HG03045 (cell line): ENCODE data around the gene CREG2.
"Not testable (repeated sequence)": the region's sequence is repeated elsewhere in the genome, so short reads cannot be mapped to it uniquely, and the experiment has no call there.

Experiments
- ATAC-seq: cut with Tn5 transposase; IDR thresholded peaks from one replicate; pipeline ENCODE4 v1.9.1; 2021; ENCODE audit warnings: mild to moderate bottlenecking, moderate library complexity; ENCODE audit not compliant: unreplicated experiment

The CREG2 gene

GRCh38 chr2:101349893-101350662 lies 37.2 kb downstream of the CREG2 start:
- no peak for ATAC-seq

GRCh38 chr2:101348883-101349282 lies 38.4 kb downstream of the CREG2 start:
- no peak for ATAC-seq

GRCh38 chr2:101346909-101347308 lies 40.4 kb downstream of the CREG2 start:
- no peak for ATAC-seq

- no peak for ATAC-seq
Observed at GRCh38 chr2:101344137-101344536, 43.2 kb downstream of the CREG2 start.

- no peak for ATAC-seq
Observed at GRCh38 chr2:101342625-101343008, 44.7 kb downstream of the CREG2 start.

GRCh38 chr2:101341901-101342624 lies 45.2 kb downstream of the CREG2 start:
- no peak for ATAC-seq

GRCh38 chr2:101341421-101341820 lies 45.9 kb downstream of the CREG2 start:
- no peak for ATAC-seq

- no peak for ATAC-seq
Observed at GRCh38 chr2:101340141-101340551, 47.2 kb downstream of the CREG2 start.

- ATAC-seq: no peak
Observed at GRCh38 chr2:101339266-101339880, 47.9 kb downstream of the CREG2 start.

- ATAC-seq: no peak
Observed at GRCh38 chr2:101337877-101338276, 49.4 kb downstream of the CREG2 start.

- no peak for ATAC-seq
Observed at GRCh38 chr2:101332885-101333766, 54.2 kb downstream of the CREG2 start.

- no peak for ATAC-seq
Observed at GRCh38 chr2:101331202-101331601, 56.1 kb downstream of the CREG2 start.

GRCh38 chr2:101330253-101330933 lies 56.9 kb downstream of the CREG2 start:
- ATAC-seq: no peak

- no peak for ATAC-seq
Observed at GRCh38 chr2:101329026-101329425, 58.3 kb downstream of the CREG2 start.

GRCh38 chr2:101328474-101329007 lies 58.8 kb downstream of the CREG2 start:
- ATAC-seq: no peak

- no peak for ATAC-seq
Observed at GRCh38 chr2:101327863-101328394, 59.4 kb downstream of the CREG2 start.

- ATAC-seq: no peak
Observed at GRCh38 chr2:101325425-101325824, 61.9 kb downstream of the CREG2 start.

- not testable (repeated sequence) for ATAC-seq
Observed at GRCh38 chr2:101316568-101316967, 70.7 kb downstream of the CREG2 start.

GRCh38 chr2:101311696-101312017 lies 75.6 kb downstream of the CREG2 start:
- no peak for ATAC-seq
